AG04450 (cell line): ENCODE results near the gene TMEM263. TPM values are rescaled to one million over a fixed set of nuclear protein-coding genes. Genes with fewer than 3 reads are reported as not detected.

Experiments used
- CTCF ChIA-PET: fragments of 300-600, 350-600 bp; formaldehyde crosslinking; extraction: SDS; loops from one replicate; lab custom pipeline; 2022; ENCODE audit warnings: antibody characterized with exemption, inconsistent platforms; lab: Charles Lee
- POLR2A ChIA-PET: fragments of 350-600 bp; formaldehyde crosslinking; extraction: SDS; loops from one replicate; lab custom pipeline; 2021; ENCODE audit warnings: antibody characterized with exemption, inconsistent platforms; lab: Yijun Ruan, JAX
- DNase-seq: peaks from one replicate; pipeline ENCODE4 v3.0.0-alpha.2; 2011; ENCODE audit warnings: low read depth, low spot score
- H3K27ac ChIP-seq: one replicate; pipeline ENCODE4 v1.5.1; 2012; ENCODE audit warnings: low read depth, low read length, control low read depth
- H3K27me3 ChIP-seq: one replicate; pipeline ENCODE4 v1.6.0; 2012; ENCODE audit warnings: low read length; ENCODE audit not compliant: control insufficient read depth, insufficient read depth
- H3K4me3 ChIP-seq: 2 replicates; pipeline ENCODE4 v1.5.1; 2011; ENCODE audit warnings: mild to moderate bottlenecking, low read depth, low read length, control low read depth
- H3K9me3 ChIP-seq: 2 replicates; pipeline ENCODE4 v1.5.1; 2012; ENCODE audit warnings: low read length; ENCODE audit not compliant: control insufficient read depth, insufficient read depth
- polyA plus RNA-seq: library from polyadenylated mRNA; depleted of rRNA; stranded (reverse); fragments of >200 nt; gene quantifications from 2 replicates; pipeline ENCODE4 v1.2.3, GENCODE V29; 2011
- TF ChIP-seq, protein P1 (sequence below): IDR thresholded peaks from 2 replicates; pipeline ENCODE4 v1.5.1; 2011; ENCODE audit warnings: low read depth, low read length, control low read depth, inconsistent platforms

TMEM263 gene
- polyA plus RNA-seq, 1 experiment: 118 TPM

DNA sequence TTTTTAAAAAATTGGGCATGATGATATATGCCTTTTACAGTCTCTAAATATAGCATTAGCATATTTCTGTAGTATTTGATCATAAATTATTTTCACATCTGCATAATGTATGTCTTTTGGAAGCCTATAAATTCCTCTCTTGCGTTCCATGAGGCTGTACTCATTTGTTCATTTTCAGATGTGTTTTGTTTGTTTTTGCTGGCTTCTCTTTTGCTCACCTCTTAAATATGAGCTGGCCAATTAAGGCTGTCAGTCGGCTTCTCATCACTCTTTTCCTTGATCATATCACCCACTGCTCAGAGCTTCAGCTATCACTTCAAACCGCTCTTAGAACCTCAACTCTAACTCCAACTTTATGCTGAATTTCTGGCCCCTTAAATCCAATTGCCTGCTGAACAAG is 6.6 kb downstream of the TMEM263 start:
- CTCF ChIA-PET: interaction anchor here (1.3 kb wide), 1 partner anchor 130 kb away, joined by 3 read pairs; no protein-coding TSS in a partner anchor
- Histone ChIP-seq H3K27me3 (no peaks in the 10 kb centered on the region), H3K4me3 (no peak overlapping the region), H3K27ac (no peak overlapping the region), H3K9me3 (no peaks in the 10 kb centered on the region)
- POLR2A ChIA-PET: no interaction called here
- TF ChIP-seq, protein P1, sequence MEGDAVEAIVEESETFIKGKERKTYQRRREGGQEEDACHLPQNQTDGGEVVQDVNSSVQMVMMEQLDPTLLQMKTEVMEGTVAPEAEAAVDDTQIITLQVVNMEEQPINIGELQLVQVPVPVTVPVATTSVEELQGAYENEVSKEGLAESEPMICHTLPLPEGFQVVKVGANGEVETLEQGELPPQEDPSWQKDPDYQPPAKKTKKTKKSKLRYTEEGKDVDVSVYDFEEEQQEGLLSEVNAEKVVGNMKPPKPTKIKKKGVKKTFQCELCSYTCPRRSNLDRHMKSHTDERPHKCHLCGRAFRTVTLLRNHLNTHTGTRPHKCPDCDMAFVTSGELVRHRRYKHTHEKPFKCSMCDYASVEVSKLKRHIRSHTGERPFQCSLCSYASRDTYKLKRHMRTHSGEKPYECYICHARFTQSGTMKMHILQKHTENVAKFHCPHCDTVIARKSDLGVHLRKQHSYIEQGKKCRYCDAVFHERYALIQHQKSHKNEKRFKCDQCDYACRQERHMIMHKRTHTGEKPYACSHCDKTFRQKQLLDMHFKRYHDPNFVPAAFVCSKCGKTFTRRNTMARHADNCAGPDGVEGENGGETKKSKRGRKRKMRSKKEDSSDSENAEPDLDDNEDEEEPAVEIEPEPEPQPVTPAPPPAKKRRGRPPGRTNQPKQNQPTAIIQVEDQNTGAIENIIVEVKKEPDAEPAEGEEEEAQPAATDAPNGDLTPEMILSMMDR: no peak
- no peak for DNase-seq

DNA sequence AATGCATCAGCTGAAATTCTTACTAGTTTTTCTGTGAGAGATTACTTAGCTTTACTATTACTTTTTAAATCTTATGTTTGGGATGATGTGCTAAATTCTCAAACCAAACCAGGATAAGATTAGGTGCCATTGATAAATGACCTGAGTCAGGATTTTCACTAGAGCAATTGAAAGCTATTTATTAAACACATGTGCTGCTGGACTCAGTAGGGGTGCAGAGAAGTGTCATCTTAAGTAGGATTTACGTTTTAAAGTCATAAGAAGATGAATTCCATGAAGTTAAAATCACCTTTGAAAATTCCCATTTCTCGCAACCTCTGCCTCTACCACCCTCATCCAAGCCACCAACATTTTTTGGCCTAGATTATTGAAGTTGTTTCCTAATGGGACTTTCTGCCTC is 8.8 kb downstream of the TMEM263 start:
- TF ChIP-seq, protein P1: no peak
- Histone ChIP-seq H3K27ac (no peak overlapping the region), H3K27me3 (no peaks in the 10 kb centered on the region), H3K4me3 (no peak overlapping the region), H3K9me3 (no peaks in the 10 kb centered on the region)
- ChIA-PET POLR2A (interaction anchor here (0.7 kb wide), 1 partner anchor 9 kb away, joined by 3 read pairs; the partner anchor contains the start of gene TMEM263), CTCF (no interaction called here)
- DNase-seq: no peak

DNA sequence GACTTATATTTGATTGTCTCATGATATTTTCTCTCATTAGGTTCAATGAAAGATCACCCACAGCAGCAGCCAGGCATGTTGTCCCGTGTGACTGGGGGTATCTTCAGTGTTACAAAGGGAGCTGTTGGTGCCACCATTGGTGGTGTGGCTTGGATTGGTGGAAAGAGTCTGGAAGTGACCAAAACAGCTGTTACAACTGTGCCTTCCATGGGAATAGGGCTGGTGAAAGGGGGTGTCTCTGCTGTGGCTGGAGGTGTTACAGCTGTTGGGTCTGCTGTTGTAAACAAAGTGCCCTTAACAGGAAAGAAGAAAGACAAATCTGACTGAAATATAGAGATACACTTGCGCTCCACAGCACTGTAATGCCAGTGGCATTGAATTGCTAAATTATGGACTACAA is 15.4 kb downstream of the TMEM263 start:
- ChIA-PET CTCF (interaction anchor here (1.2 kb wide), 1 partner anchor 16 kb away, joined by 3 read pairs; the partner anchor contains the start of gene TMEM263), POLR2A (interaction anchor here (2.7 kb wide), 1 partner anchor 15 kb away, joined by 12 read pairs; the partner anchor contains the start of gene TMEM263)
- H3K27me3 ChIP-seq: no peaks in the 10 kb centered on the region
- TF ChIP-seq, protein P1: no peak
- H3K9me3 ChIP-seq: no peaks in the 10 kb centered on the region
- no peak overlapping the region for H3K4me3 ChIP-seq
- DNase-seq: no peak
- no peak overlapping the region for H3K27ac ChIP-seq

DNA sequence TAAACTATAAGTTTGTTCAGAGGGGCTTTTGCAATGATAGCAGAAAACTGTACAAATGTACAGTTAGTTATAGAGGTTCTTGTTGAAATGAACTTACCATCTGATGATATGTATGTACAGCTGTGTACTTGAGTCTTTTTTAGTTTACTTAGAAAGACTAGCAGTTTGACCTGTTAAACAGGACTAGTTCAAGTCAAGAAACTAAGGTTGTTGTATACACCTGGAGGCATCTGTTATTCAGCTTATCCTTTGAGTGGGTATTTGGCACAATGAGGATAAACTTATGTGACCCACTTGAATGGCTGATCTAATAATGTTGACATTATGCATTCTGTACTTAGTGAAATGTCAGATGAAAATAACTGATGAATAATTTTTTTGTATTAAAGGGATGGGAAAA is 17.8 kb downstream of the TMEM263 start:
- H3K4me3 ChIP-seq: no peak overlapping the region
- ChIA-PET POLR2A (no interaction called here), CTCF (no interaction called here)
- DNase-seq: no peak
- no peaks in the 10 kb centered on the region for H3K27me3 ChIP-seq
- no peaks in the 10 kb centered on the region for H3K9me3 ChIP-seq
- H3K27ac ChIP-seq: no peak overlapping the region
- TF ChIP-seq, protein P1: no peak

GRCh38 chr12:106974511-106974910 is 18.8 kb downstream of the TMEM263 start:
- Histone ChIP-seq H3K9me3 (no peaks in the 10 kb centered on the region), H3K27ac (no peak overlapping the region), H3K4me3 (no peak overlapping the region), H3K27me3 (no peaks in the 10 kb centered on the region)
- TF ChIP-seq, protein P1: no peak
- no peak for DNase-seq
- POLR2A ChIA-PET: interaction anchor here (1.6 kb wide), 1 partner anchor 18 kb away, joined by 7 read pairs; the partner anchor contains the start of gene TMEM263
- CTCF ChIA-PET: no interaction called here
